ENCODE measurements around the gene TJAP1.

TJAP1 gene

DNA sequence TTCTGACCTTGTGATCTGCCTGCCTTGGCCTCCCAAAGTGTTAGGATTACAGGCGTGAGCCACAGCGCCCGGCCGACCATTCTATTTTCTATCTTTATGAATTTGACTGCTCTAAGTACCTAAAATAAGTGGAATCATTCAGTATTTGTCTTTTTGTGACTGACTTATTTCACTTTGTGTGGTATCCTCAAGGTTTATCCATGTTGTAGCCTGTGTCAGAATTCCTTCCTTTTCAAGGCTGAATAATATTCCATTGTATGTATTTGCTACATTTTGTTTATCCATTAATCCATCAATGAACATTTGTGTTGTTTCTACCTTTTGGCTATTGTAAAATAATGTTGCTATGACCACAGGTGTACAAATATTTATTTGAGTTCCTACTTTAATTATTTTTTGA lies 4.9 kb upstream of the TJAP1 start:
- no peak overlapping the region for H3K27ac ChIP-seq
- no peaks in the 10 kb centered on the region for H3K36me3 ChIP-seq
- DNase-seq = no peak
- H3K9me3 ChIP-seq = no peaks in the 10 kb centered on the region
- H3K4me1 ChIP-seq = peaks cover 0 to 5% (median 4%) of the 10 kb centered on the region in 4 donors
- TF ChIP-seq CTCF (IDR thresholded peaks at IDR 0.05) = no peak
- peaks cover 0 to 19% of the 10 kb centered on the region in 2 donors for H3K27me3 ChIP-seq
- intact Hi-C loops (cut with DNase I; ENCODE audit: low total_unique reads) = no loop called here
- H3K4me3 ChIP-seq = no peak overlapping the region

- H3K4me1 ChIP-seq = peaks cover 0 to 27% (median 20%) of the 10 kb centered on the region in 4 donors
These were observed 1.9 kb upstream of the TJAP1 start for GRCh38 chr6:43475516-43475915.

GRCh38 chr6:43476746-43477145 lies 624 bp upstream of the TJAP1 start:
- no peak for TF ChIP-seq CTCF (IDR thresholded peaks at IDR 0.05)
- no peak for DNase-seq
- Histone ChIP-seq H3K4me1 (peaks cover 0 to 27% (median 20%) of the 10 kb centered on the region in 4 donors), H3K36me3 (no peaks in the 10 kb centered on the region), H3K27me3 (no peaks in the 10 kb centered on the region), H3K4me3 (peak overlapping the region; percentile 59 to 71), H3K9me3 (no peaks in the 10 kb centered on the region), H3K27ac (peak overlapping the region; percentile 73 to 81)
- intact Hi-C loops (cut with DNase I; ENCODE audit: low total_unique reads) = no loop called here

More at GRCh38 chr6:43475516-43475915, 1.9 kb upstream of the TJAP1 start:
- H3K9me3 ChIP-seq = no peaks in the 10 kb centered on the region
- no peaks in the 10 kb centered on the region for H3K27me3 ChIP-seq
- no peak overlapping the region for H3K27ac ChIP-seq
- no peak for TF ChIP-seq CTCF (IDR thresholded peaks at IDR 0.05)
- H3K4me3 ChIP-seq = no peak overlapping the region
- H3K36me3 ChIP-seq = no peaks in the 10 kb centered on the region
- DNase-seq = no peak
- intact Hi-C loops (cut with DNase I; ENCODE audit: low total_unique reads) = no loop called here

DNA sequence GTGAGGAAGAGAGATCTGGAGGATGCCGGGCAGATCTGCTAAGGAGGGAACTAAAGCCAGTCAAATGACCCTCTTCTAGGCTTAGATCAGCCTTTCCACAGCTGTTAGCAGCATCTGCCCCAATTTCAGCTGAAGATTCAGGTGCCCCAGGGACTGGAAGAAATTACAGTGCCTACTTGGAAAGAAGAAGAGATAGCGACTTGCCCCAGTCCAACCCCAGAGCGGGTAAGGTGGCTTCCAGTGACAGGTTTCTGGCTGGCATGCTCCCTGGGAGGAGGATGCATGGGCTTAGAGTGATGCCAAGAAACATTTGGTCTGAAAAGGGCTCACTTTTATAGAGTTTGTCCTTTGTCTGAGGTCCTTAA lies 620 bp downstream of the TJAP1 start:
- intact Hi-C loops (cut with DNase I; ENCODE audit: low total_unique reads) = no loop called here
- no peaks in the 10 kb centered on the region for H3K36me3 ChIP-seq
- TF ChIP-seq CTCF (IDR thresholded peaks at IDR 0.05) = no peak

GRCh38 chr6:43481075-43481474 lies 3.7 kb downstream of the TJAP1 start:
- intact Hi-C loops (cut with DNase I; ENCODE audit: low total_unique reads) = no loop called here
- no peak overlapping the region for H3K4me3 ChIP-seq
- H3K27me3 ChIP-seq = no peaks in the 10 kb centered on the region
- no peak overlapping the region for H3K27ac ChIP-seq
- TF ChIP-seq CTCF (IDR thresholded peaks at IDR 0.05) = no peak
- no peaks in the 10 kb centered on the region for H3K9me3 ChIP-seq
- peaks cover 0 to 10% (median 4%) of the 10 kb centered on the region in 3 donors for H3K36me3 ChIP-seq
- no peak for DNase-seq
- peaks cover 0 to 27% (median 20%) of the 10 kb centered on the region in 4 donors for H3K4me1 ChIP-seq

More for the DNA sequence above, 620 bp downstream of the TJAP1 start:
- Histone ChIP-seq H3K27ac (peak overlapping the region; percentile 73 to 81), H3K9me3 (no peaks in the 10 kb centered on the region), H3K4me1 (peaks cover 0 to 27% (median 20%) of the 10 kb centered on the region in 4 donors), H3K27me3 (no peaks in the 10 kb centered on the region), H3K4me3 (peak overlapping the region; percentile 59 to 71)
- no peak for DNase-seq

Measured in tibial artery (tissue), 4 donors.